LNCAP (cell line): ENCODE data around the gene GLYATL1B.

Experiments used
- TF ChIP-seq, protein P1 (sequence below): fragments of 450-650 bp; IDR thresholded peaks from 2 replicates; pipeline ENCODE4 v1.5.1; 2017; ENCODE audit warnings: mild to moderate bottlenecking

Gene GLYATL1B

DNA sequence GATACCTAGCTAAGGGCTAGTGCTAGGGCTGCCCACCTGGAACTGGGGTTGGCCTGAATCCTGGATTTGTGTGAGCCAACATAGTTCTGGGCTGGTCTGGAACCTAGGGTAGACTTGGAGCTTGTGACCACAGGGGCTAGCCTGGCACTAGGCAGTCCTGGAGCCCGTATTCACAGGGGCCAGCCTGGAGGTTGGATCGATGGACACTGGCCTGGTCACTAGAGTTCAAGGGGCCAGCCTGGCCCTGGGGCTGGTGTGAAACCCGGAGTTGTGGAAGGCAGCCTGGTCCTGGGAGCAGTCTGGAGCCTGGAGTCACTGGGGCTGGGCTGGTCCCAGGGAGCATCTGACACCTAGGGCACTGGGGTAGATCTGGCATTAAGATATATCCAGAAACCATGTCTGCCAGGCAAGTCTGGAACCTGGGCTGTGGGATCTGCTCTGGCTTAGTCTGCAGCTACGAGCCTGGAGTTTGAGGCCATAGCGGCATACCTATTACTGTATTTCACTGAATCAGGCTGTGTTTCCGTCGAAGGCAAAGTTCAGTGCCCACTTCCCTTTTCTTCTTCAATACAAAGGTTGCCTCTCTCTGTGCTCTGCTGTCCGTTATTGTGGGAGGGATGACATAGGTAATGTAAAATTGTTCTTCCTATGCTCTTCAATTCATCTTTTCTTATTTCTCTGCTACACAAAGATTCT lies 9.1 kb upstream of the GLYATL1B start:
- TF ChIP-seq, protein P1, sequence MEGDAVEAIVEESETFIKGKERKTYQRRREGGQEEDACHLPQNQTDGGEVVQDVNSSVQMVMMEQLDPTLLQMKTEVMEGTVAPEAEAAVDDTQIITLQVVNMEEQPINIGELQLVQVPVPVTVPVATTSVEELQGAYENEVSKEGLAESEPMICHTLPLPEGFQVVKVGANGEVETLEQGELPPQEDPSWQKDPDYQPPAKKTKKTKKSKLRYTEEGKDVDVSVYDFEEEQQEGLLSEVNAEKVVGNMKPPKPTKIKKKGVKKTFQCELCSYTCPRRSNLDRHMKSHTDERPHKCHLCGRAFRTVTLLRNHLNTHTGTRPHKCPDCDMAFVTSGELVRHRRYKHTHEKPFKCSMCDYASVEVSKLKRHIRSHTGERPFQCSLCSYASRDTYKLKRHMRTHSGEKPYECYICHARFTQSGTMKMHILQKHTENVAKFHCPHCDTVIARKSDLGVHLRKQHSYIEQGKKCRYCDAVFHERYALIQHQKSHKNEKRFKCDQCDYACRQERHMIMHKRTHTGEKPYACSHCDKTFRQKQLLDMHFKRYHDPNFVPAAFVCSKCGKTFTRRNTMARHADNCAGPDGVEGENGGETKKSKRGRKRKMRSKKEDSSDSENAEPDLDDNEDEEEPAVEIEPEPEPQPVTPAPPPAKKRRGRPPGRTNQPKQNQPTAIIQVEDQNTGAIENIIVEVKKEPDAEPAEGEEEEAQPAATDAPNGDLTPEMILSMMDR: no peak

- TF ChIP-seq, protein P1: no peak
These were observed 7.7 kb upstream of the GLYATL1B start for GRCh38 chr11:59078435-59078834.

- TF ChIP-seq, protein P1: no peak
These were observed 7.0 kb upstream of the GLYATL1B start for GRCh38 chr11:59079086-59079485.

- TF ChIP-seq, protein P1: no peak
These were observed 2.1 kb downstream of the GLYATL1B start for GRCh38 chr11:59088162-59088561.

GRCh38 chr11:59097113-59097708 lies 11.1 kb downstream of the GLYATL1B start:
- TF ChIP-seq, protein P1: peak; percentile 53

- TF ChIP-seq, protein P1: no peak
These were observed 16.2 kb downstream of the GLYATL1B start for GRCh38 chr11:59102259-59102765.

DNA sequence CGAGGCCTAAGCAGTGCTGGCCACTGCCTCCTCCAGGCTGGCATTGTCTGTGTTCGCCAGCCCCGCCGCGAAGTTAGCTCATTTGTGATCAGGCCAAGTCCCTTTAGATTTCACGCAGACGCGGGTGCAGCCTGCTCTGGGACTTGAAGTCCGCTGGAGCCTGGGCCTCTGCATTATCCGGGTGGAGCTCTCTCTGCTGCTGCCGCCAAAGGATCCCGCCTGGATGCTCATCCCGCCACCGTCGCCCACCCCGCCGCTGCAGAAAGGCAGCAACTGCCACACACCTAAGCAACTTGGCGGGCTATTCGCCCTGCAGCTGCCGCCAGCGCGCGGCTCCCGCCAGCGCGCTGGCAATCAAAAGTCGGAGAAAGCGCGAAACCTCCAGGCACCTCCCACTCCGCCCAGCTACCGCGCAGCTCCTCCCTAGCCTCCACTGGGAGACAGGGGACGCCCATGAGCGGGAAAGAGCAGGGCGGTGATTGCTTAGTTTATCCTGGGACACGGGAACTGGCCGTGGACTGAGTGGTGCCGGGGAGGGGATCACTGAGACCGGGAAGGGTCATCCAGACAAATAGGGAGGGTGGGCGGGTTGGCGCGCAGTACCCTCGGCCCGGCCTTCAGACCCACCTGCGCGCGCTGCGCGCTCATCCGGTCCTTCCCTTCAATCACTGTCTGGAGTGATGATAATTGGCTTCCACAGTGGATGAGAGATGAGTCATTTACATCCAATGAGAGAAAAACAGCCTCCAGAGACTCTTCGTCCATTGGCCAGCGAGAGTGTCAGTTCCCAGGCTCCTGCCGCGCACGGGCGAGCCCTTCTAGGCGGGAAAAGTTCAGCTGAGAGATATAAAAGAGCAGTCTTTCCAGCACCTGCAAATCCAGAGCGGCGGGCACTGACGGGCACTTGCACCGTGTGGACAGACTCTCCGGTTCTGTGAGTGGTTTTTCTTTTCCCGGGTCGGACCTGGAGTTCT lies 20.5 kb downstream of the GLYATL1B start, which contains the start of gene FAM111B:
Gene FAM111B, plus strand, starts transcription at position 875 of the 974 bp plus-strand sequence. CDS start 2,389 bp downstream, outside the sequence.
- TF ChIP-seq, protein P1: no peak
